HEK293T (cell line): ENCODE measurements around the gene DEFB110.

ENCODE experiments used
- ELF4 ChIP-seq: fragments of 450-650 bp; IDR thresholded peaks from 2 replicates; pipeline ENCODE4 v1.6.1; 2017; ENCODE audit warnings: antibody characterized with exemption
- FOXA1 ChIP-seq: fragments of 450-650 bp; IDR thresholded peaks from 2 replicates; pipeline ENCODE4 v1.6.1; 2016; ENCODE audit warnings: mild to moderate bottlenecking
- HDGF ChIP-seq: fragments of 450-650 bp; IDR thresholded peaks from 2 replicates; pipeline ENCODE4 v1.6.1; 2017; ENCODE audit warnings: antibody characterized with exemption, borderline replicate concordance
- L3MBTL2 ChIP-seq: fragments of 450-650 bp; conservative IDR thresholded peaks from 2 replicates; pipeline ENCODE4 v1.6.1; 2016; ENCODE audit warnings: mild to moderate bottlenecking
- TARDBP ChIP-seq: fragments of 450-650 bp; IDR thresholded peaks from 2 replicates; pipeline ENCODE4 v1.6.1; 2016

- TF ChIP-seq HDGF (no peak), ELF4 (no peak), FOXA1 (no peak), L3MBTL2 (no peak), TARDBP (no peak)
Observed at GRCh38 chr6:49988900-49989299, 32.9 kb downstream of the DEFB110 start.
